ENCODE measurements around the gene CIDEC. TPM values are rescaled to one million over a fixed set of nuclear protein-coding genes. Genes with fewer than 3 reads are reported as not detected.
"Not testable (repeated sequence)": the region's sequence is repeated elsewhere in the genome, so short reads cannot be mapped to it uniquely, and the experiment has no call there.

CIDEC gene
- total and polyA plus RNA-seq, 2 experiments from 2014 or later = not detected

DNA sequence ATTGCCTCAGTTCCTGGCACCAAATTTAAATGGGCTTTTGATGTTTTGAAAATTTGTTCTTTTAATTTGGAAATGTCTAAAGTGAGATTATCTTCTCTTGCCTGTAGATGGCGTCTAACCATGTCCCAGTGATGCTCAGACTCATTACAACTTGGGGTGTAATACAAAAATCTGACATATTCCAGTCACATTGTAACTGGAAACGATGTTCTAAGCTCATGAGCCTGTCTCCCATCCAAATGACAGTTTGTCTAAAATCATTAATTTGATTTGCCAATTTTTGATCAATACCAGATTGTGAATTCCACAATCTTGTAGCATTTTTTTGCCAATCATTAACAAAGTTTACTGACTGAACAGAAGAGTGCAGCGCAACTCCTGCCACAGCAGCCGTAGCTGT is 31.2 kb downstream of the CIDEC start:
- not testable (repeated sequence) for H3K4me3 ChIP-seq; H3K27me3 ChIP-seq (ENCODE audit: insufficient read depth); H3K4me1 Mint-ChIP-seq; H3K4me1 ChIP-seq (ENCODE audit: insufficient read depth); H3K79me2 ChIP-seq (replicated peaks; ENCODE audit: insufficient read depth); H3K4me2 ChIP-seq; H3F3A ChIP-seq (replicated peaks; ENCODE audit: low read depth); H3K9me2 ChIP-seq (ENCODE audit: insufficient read depth); H3K36me3 ChIP-seq (ENCODE audit: insufficient read depth); ATAC-seq; H3K9me3 Mint-ChIP-seq; H3K36me3 Mint-ChIP-seq (ENCODE audit: low read depth); H4K20me1 ChIP-seq (replicated peaks; ENCODE audit: insufficient read depth); H3K4me3 Mint-ChIP-seq; H3K27ac Mint-ChIP-seq; H2AFZ ChIP-seq; H3K27ac ChIP-seq (ENCODE audit: low read depth)
- DNase-seq (ENCODE audit: low spot score) = peak; percentile 34
- H3K27me3 Mint-ChIP-seq (ENCODE audit: insufficient read depth, low read depth, poor library complexity) = peaks cover 10% of the 10 kb centered on the region
- TF ChIP-seq, protein P1, sequence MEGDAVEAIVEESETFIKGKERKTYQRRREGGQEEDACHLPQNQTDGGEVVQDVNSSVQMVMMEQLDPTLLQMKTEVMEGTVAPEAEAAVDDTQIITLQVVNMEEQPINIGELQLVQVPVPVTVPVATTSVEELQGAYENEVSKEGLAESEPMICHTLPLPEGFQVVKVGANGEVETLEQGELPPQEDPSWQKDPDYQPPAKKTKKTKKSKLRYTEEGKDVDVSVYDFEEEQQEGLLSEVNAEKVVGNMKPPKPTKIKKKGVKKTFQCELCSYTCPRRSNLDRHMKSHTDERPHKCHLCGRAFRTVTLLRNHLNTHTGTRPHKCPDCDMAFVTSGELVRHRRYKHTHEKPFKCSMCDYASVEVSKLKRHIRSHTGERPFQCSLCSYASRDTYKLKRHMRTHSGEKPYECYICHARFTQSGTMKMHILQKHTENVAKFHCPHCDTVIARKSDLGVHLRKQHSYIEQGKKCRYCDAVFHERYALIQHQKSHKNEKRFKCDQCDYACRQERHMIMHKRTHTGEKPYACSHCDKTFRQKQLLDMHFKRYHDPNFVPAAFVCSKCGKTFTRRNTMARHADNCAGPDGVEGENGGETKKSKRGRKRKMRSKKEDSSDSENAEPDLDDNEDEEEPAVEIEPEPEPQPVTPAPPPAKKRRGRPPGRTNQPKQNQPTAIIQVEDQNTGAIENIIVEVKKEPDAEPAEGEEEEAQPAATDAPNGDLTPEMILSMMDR (conservative IDR thresholded peaks at IDR 0.05; ENCODE audit: low read depth in 2 of 2) = peak; percentile 63 to 66

- H3K4me3 Mint-ChIP-seq; DNase-seq (ENCODE audit: low spot score): not testable (repeated sequence)
These were observed 32.2 kb downstream of the CIDEC start for GRCh38 chr3:9847870-9848269.

GRCh38 chr3:9846931-9847488 is 33.0 kb downstream of the CIDEC start:
- H2AFZ ChIP-seq = no peak overlapping the region
- Mint-ChIP-seq H3K4me1 (peaks cover 4% of the 10 kb centered on the region), H3K9me3 (no peaks in the 10 kb centered on the region; the same call in 2 of the 3 replicates), H3K36me3 (ENCODE audit: low read depth) (peaks cover 5% of the 10 kb centered on the region), H3K4me3 (no peak overlapping the region), H3K27me3 (ENCODE audit: insufficient read depth, low read depth, poor library complexity) (peaks cover 15% of the 10 kb centered on the region), H3K27ac (no peak overlapping the region)
- no peak overlapping the region for H3K27ac ChIP-seq (ENCODE audit: low read depth)
- ATAC-seq (no peak), DNase-seq (ENCODE audit: low spot score) (no peak)
- no peaks in the 10 kb centered on the region for H3K36me3 ChIP-seq (ENCODE audit: insufficient read depth)
- H3K79me2 ChIP-seq (replicated peaks; ENCODE audit: insufficient read depth) = peaks cover 6% of the 10 kb centered on the region
- peaks cover 10% of the 10 kb centered on the region; the same call in 1 of the 2 replicates for H3K4me1 ChIP-seq (ENCODE audit: insufficient read depth)
- no peaks in the 10 kb centered on the region for H3K27me3 ChIP-seq (ENCODE audit: insufficient read depth)
- peaks cover 6% of the 10 kb centered on the region; the same call in 1 of the 2 replicates for H4K20me1 ChIP-seq (replicated peaks; ENCODE audit: insufficient read depth)
- no peaks in the 10 kb centered on the region for H3K9me2 ChIP-seq (ENCODE audit: insufficient read depth)
- H3F3A ChIP-seq (replicated peaks; ENCODE audit: low read depth) = peaks cover 13% of the 10 kb centered on the region; the same call in 1 of the 2 replicates
- H3K4me2 ChIP-seq = no peak overlapping the region
- no peak overlapping the region for H3K4me3 ChIP-seq
- TF ChIP-seq ZNF331 (CRISPR knock-in tag; IDR thresholded peaks at IDR 0.05; ENCODE audit: low read depth) (no peak), POLR2AphosphoS5 (IDR thresholded peaks at IDR 0.05; ENCODE audit: low read depth) (no peak), JUNB (IDR thresholded peaks at IDR 0.05; ENCODE audit: unreplicated experiment) (no peak), ZNF114 (CRISPR knock-in tag; IDR thresholded peaks at IDR 0.05) (no peak), ETS1 (IDR thresholded peaks at IDR 0.05) (no peak), STAT1 (IDR thresholded peaks at IDR 0.05; ENCODE audit: unreplicated experiment) (no peak), NANOG (IDR thresholded peaks at IDR 0.05; ENCODE audit: borderline replicate concordance) (no peak), CREB1 (CRISPR knock-in tag; IDR thresholded peaks at IDR 0.05; ENCODE audit: low read depth) (no peak)
- TF ChIP-seq, protein P2, sequence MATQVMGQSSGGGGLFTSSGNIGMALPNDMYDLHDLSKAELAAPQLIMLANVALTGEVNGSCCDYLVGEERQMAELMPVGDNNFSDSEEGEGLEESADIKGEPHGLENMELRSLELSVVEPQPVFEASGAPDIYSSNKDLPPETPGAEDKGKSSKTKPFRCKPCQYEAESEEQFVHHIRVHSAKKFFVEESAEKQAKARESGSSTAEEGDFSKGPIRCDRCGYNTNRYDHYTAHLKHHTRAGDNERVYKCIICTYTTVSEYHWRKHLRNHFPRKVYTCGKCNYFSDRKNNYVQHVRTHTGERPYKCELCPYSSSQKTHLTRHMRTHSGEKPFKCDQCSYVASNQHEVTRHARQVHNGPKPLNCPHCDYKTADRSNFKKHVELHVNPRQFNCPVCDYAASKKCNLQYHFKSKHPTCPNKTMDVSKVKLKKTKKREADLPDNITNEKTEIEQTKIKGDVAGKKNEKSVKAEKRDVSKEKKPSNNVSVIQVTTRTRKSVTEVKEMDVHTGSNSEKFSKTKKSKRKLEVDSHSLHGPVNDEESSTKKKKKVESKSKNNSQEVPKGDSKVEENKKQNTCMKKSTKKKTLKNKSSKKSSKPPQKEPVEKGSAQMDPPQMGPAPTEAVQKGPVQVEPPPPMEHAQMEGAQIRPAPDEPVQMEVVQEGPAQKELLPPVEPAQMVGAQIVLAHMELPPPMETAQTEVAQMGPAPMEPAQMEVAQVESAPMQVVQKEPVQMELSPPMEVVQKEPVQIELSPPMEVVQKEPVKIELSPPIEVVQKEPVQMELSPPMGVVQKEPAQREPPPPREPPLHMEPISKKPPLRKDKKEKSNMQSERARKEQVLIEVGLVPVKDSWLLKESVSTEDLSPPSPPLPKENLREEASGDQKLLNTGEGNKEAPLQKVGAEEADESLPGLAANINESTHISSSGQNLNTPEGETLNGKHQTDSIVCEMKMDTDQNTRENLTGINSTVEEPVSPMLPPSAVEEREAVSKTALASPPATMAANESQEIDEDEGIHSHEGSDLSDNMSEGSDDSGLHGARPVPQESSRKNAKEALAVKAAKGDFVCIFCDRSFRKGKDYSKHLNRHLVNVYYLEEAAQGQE (IDR thresholded peaks at IDR 0.05; ENCODE audit: unreplicated experiment) = no peak
- TF ChIP-seq, protein P1 (conservative IDR thresholded peaks at IDR 0.05; ENCODE audit: low read depth in 2 of 2) = no peak

More at GRCh38 chr3:9847870-9848269, 32.2 kb downstream of the CIDEC start:
- not testable (repeated sequence) for H4K20me1 ChIP-seq (replicated peaks; ENCODE audit: insufficient read depth); H2AFZ ChIP-seq; H3K36me3 Mint-ChIP-seq (ENCODE audit: low read depth); H3K9me3 Mint-ChIP-seq; H3K4me2 ChIP-seq; H3F3A ChIP-seq (replicated peaks; ENCODE audit: low read depth); H3K4me3 ChIP-seq; H3K27ac Mint-ChIP-seq; ATAC-seq; H3K9me2 ChIP-seq (ENCODE audit: insufficient read depth); H3K79me2 ChIP-seq (replicated peaks; ENCODE audit: insufficient read depth); H3K36me3 ChIP-seq (ENCODE audit: insufficient read depth); H3K27ac ChIP-seq (ENCODE audit: low read depth); H3K27me3 ChIP-seq (ENCODE audit: insufficient read depth); H3K4me1 ChIP-seq (ENCODE audit: insufficient read depth); H3K4me1 Mint-ChIP-seq
- peaks cover 15% of the 10 kb centered on the region for H3K27me3 Mint-ChIP-seq (ENCODE audit: insufficient read depth, low read depth, poor library complexity)

Data from GM23338 (cell line).